GM12873 (cell line): ENCODE data around the gene VRTN.

Experiments used
- CTCF ChIP-seq: IDR thresholded peaks from 2 replicates; pipeline ENCODE4 v1.5.1; 2012; ENCODE audit warnings: low read depth, mild to moderate bottlenecking, moderate library complexity, low read length, control low read depth; ENCODE audit not compliant: insufficient read depth; ENCODE audit errors: missing control alignments

Gene VRTN

GRCh38 chr14:74346341-74346740 lies 1.9 kb upstream of the VRTN start:
- no peak for TF ChIP-seq CTCF

- TF ChIP-seq CTCF = no peak
Observed at GRCh38 chr14:74347097-74347794, 1.0 kb upstream of the VRTN start.

- TF ChIP-seq CTCF = no peak
Observed at GRCh38 chr14:74347795-74348100, 523 bp upstream of the VRTN start.

- TF ChIP-seq CTCF = no peak
Observed at GRCh38 chr14:74348735-74349463, 628 bp downstream of the VRTN start.

- no peak for TF ChIP-seq CTCF
Observed at GRCh38 chr14:74349757-74350156, 1.5 kb downstream of the VRTN start.

- no peak for TF ChIP-seq CTCF
Observed at GRCh38 chr14:74350211-74350927, 2.1 kb downstream of the VRTN start.

- TF ChIP-seq CTCF = no peak
Observed at GRCh38 chr14:74350928-74351323, 2.7 kb downstream of the VRTN start.
